GM19463 (cell line): Measurements from ENCODE around the gene AFF3.
"Not testable (repeated sequence)": the region's sequence is repeated elsewhere in the genome, so short reads cannot be mapped to it uniquely, and the experiment has no call there.

Experiments
- ATAC-seq: cut with Tn5 transposase; IDR thresholded peaks from one replicate; pipeline ENCODE4 v1.9.1; 2021; ENCODE audit warnings: mild to moderate bottlenecking, moderate library complexity; ENCODE audit not compliant: unreplicated experiment

Gene AFF3

GRCh38 chr2:99977966-99978365, 164.4 kb downstream of the AFF3 start:
- no peak for ATAC-seq

GRCh38 chr2:99975386-99975785, 167.0 kb downstream of the AFF3 start:
- no peak for ATAC-seq

DNA sequence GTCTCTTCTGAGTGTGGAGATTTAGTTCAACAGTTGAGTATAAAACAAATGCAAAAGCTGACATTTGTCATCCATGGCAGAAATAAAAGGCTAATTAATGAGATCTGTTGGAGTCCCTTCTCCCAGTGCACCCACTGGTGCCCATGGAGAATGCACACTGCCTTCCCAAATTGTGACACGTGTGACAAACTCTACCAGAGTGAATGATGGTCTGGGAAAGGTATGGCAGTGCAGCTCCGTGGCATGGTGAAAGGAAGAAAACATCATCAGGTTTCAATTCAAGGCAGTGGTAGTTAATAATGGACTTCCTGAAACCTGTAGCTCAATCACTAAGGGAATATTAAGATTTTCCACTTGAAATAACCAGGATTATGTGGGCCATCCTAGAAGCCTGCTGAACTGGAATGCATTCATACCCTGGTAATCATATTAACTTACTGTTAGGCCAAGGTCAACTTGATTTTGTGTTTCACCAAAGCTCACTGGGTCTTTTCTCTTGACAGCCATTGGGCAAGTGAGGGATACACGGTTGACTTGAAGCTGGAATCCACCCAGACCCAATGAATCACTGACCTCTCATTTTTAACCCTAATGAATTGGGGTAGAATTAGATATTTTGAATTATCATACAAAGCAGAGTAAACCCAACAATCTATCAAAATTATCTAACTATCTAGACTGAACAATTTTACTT, 167.6 kb downstream of the AFF3 start:
- no peak for ATAC-seq

DNA sequence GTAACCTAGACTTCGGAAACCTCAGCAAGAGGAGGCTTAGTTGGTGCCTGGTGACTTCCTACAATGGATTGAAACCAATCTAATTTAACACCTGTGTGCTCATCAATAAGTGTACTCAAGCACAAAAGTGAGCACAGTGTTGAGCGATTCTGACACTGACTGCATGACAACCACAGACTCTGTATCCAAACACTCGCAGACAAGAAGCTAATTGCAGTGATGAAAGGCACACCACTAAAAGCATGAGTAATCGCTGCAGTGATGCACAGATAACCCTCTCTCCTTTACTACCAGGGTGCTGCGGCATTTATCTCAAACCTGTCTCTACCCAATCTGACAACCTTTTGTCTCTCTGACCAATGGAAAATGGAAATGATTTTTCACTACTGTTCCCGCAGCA, 168.1 kb downstream of the AFF3 start:
- no peak for ATAC-seq

DNA sequence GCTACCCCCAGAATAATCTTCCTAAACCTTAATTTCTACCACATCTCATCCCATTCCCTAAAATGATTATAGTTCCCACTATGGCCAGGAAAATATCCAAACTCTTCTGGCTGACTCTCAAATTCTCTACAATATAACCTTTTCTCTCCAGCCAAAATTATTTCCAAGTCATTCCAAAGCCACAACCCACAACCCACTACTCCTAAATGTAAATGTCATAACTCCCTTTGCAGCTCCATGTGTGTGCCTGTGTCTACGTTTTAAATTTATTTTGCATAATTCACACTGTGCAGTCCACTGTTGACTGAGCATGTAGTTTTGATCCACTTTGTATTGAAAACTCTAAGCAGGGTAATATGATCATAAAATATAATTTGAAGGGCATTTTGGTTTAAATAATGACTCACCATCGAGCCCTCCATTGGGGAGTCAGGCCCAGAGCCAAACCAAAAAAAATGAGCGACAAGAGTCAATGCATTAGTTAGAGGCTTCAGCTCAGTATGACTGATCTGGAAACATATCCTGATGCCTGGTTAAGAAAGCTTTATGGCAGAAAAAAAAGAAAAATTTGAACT, 171.0 kb downstream of the AFF3 start:
- ATAC-seq, result no peak

DNA sequence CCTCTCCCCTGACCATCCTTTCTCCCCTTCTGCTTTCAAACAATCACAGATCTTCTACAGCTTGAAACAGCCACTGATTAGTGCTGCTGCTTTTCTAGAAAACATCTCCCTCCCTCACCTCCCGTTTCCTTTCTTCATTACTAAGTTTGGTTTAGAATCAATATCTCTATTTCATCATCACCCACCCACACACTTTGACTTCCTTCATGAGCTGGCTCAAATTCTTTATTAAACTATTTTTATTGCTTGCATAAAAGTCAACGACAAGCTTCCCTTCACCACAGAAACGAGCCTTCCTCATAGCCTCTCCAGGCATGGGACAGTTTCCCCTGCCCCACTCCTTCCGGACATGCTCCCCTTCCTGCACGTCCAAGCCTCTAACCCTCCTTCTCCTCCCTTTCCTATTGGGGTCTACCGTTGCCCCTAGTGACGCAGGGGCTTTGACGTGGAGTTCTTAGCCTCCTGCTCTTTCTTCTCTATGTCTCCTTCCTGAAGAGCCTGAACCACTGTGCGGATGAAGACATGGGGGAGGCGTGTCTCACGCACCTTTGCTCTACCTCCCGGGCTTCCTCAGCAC, 172.0 kb downstream of the AFF3 start:
- ATAC-seq, result no peak

DNA sequence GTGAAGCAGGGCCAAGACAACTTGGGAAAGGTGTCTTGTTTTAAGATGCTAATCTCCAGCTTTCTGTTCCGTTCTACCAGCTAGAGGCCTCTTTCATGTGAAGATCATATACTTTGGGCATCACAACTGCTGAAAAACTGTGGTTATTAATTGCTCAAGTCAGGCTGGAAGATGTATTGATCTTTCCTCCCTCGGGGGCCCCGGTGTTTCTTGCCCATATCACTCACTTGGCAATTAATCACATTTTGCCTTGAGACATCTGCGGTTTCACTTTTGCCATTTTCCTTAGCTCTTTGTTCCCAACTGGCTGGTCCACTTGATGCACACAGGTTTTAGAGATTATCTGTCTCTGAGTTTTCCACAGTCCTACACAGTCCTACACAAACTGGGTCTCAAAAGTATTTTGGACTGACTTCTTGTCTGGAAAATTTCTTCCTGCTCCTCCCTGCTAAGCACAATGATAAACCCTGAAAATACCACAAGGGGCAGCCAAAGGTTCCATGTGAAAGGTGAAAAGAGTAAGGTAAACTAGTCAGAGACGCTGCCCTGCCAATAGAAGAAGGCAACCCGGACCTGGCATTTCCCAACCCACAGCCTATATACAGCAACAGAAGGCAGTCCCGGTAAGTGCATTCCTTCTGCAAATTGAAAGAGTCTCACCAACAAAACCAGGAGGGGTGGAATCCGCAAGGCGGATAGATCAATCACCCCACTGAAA, 181.0 kb downstream of the AFF3 start:
- ATAC-seq, result no peak

DNA sequence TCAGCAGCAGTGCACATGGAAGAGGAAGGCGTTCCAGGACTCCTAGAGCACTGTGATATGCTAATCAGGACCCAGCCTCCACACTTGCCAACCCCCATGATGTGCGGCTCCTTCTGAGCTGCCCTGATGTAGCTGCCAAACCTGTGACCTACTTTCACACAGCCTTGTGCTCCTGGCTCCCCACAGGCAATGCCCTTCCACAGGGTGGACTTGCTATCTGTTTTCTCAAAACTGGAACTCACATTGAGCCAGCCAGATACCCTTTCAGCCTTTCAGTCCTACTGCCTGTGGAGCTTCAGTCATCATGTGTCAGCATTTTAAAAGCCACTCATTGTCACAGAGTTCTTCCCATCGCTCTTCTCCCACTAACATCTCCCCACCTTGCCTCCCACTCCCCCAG, 181.6 kb downstream of the AFF3 start:
- no peak for ATAC-seq

DNA sequence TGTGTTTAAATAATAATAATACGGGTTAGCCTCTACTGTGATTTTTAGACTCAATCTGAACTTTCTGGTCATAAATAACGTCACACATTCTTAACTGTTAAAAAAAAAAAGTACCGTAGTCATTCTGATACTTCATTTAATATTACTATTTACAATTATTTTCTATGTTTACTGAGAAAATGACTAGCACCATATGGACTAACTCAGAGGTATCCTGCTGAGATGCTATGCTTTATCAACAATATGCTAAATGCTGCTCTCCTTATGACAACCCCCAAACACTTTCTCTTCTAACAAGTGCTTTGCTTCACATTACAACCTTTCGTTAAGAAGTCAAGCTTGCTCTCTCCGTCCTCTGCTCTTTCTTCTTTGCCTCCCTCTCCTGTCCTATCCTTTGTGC, 182.1 kb downstream of the AFF3 start:
- no peak for ATAC-seq

DNA sequence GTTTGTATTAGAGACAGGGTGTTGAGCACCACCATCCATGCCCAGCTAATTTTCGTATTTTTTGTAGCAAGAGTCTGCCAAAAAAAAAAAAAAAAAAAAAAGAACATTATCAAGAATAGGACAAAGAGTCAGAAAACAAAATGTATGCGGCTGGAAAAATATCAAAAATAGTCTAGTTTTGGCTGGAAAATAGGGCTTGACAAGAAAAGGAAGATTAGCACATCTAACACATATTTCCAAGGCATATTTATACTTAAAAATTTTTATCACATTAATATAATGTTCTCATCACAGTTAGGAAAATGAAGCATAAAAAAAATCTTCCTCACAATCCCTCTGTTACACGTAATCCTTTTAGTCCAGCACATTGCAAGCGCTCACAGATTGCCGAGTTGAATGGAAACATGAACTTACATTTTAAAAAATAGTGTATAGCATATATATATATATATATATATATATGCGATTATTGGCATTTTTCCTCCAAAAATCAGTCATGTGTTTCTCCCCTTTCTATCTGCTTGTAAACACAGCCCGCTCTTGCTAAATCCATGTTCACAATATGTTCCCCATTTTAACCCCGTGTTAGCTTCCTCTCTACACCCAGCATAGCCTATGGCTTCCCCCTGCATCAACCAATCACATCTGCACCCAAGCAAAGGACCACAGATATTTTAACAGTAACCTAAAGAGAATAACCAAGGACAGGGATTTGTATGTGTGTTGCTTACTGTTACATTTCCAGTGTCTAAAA, 183.0 kb downstream of the AFF3 start:
- no peak for ATAC-seq

DNA sequence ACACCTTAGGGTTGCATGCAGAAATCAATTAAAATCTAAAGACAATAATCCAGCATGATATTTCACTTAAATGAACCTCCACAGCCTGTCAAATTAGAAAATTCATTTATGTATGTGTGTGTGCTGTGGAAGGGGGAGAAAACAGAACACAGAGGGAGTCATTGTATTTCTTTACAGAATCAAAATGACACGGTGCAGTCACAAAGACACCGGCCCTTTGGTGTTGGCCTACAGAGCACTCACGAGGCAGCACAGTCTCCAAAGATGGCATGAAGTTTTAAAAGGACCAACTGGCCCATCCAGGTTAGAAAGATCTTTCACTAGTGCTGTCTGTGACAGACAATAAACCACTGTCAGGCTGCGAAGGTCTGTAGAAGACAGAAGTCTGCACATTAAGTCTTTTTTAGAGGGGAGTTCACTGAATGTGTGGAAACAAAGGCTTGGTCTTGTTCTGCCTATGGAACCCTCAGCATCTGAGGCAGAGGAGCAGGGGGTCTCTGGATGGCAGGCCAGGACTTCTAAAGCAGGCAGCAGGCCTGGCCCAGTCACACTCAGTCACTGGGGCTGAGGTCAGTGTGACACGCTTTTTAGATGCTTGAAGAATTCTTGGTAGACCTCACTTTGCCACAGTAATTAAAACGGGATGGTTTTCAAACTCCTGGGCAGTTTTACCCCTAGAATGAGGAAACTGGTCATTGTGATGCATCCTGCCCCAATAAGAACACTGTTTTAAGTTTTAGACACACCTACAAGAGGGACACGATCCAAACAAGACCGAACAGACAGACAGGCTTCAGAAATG, 184.9 kb downstream of the AFF3 start:
- no peak for ATAC-seq

GRCh38 chr2:99956232-99957030, 186.0 kb downstream of the AFF3 start:
- no peak for ATAC-seq

DNA sequence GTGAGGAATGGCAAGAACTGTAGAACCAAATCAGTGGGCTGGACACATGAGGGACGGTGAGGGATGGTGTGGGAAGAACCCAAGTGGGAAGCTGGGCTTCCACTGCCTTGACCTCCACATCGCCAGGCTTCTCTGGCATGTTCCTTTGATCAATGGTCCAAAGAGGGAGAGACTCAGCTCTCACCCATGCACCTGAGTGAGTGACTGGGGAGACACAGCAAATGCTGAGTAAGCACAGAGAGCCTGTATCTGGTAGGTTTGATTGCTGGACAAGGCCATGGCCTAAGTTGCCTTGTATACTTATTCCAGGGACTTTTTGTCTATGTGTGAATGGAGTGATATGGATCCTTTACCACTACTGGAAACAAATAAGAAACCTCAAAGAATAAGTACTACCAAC, 188.6 kb downstream of the AFF3 start:
- ATAC-seq, result no peak

GRCh38 chr2:99949963-99950362, 192.4 kb downstream of the AFF3 start:
- ATAC-seq, result no peak

DNA sequence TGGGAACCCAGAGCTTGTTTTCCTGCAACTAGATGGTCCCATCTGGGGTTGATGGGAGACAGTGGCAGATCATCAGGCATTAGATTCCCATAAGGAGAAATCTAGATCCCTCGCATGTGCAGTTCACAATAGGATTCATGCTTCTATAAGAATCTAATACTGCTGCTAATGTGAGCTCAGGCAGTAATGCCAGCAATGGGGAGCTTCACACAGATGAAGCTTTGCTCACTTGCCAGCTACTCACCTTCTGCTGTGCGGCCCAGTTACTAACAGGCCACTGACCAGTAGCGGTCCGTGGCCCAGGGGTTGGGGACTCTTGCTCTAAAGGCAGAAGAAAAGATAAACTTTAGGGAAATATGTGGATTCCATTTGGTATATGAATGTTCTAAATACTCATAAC, 192.9 kb downstream of the AFF3 start:
- no peak for ATAC-seq

GRCh38 chr2:99948010-99948409, 194.4 kb downstream of the AFF3 start:
- no peak for ATAC-seq

DNA sequence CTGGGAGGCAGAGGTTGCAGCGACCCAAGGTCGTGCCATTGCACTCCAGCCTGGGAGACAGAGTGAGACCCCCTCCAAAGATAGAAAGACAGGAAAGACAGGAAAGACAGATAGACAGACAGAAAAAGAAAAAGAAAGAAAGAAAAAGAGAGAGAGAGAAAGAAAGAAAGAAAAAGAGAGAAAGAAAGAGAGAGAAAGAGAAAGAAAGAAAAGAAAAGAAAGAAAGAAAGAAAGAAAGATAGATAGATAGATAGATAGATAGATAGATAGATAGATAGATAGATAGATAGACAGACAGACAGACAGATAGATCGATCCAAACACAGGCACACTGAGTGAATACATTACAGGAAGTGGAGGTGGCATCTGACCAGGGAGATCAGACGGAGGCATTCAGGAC, 195.0 kb downstream of the AFF3 start:
- not testable (repeated sequence) for ATAC-seq

- no peak for ATAC-seq
Observed at GRCh38 chr2:99944019-99944418, 198.4 kb downstream of the AFF3 start.

- no peak for ATAC-seq
Observed at GRCh38 chr2:99942561-99943347, 199.6 kb downstream of the AFF3 start.
